HCT116 (cell line): ENCODE results near the gene ZNF581. TPM values are rescaled to one million over a fixed set of nuclear protein-coding genes. Genes with fewer than 3 reads are reported as not detected.

Source experiments
- ATAC-seq: fragments of 200-7000 bp; cut with Tn5 transposase; 2 replicates; pipeline ENCODE4 v1.9.1; 2020; ENCODE audit warnings: mild to moderate bottlenecking, moderate library complexity
- BruUV-seq: library from RNA; stranded (reverse); fragments of 400-500 nt; replicated peaks from 2 replicates; lab custom pipeline; 2021; lab: Mats Ljungman, UMichigan
- CTCF ChIA-PET: fragments of 300-600 bp; sonication (Branson Sonifier 250); formaldehyde crosslinking; loops from one replicate; lab custom pipeline; 2021; ENCODE audit warnings: antibody characterized with exemption; lab: Charles Lee
- POLR2A ChIA-PET: fragments of 300-600, 350-600 bp; sonication (Branson Sonifier 250); formaldehyde crosslinking; loops from one replicate; lab custom pipeline; 2021; ENCODE audit warnings: antibody characterized with exemption; lab: Charles Lee
- RAD21 ChIA-PET, 2 experiments: fragments of 300-600 bp; sonication (Branson Sonifier 250); formaldehyde crosslinking; loops; one replicate each; lab custom pipeline; 2023; ENCODE audit warnings: low total read pairs in 2 of 2; ENCODE audit not compliant: uncharacterized antibody in 2 of 2, unreplicated experiment in 2 of 2, low non-redundant PET in 1 of 2; lab: Charles Lee
- DNase-seq: peaks from one replicate; pipeline ENCODE4 v3.0.0-alpha.2; 2010; ENCODE audit warnings: low read depth, low spot score
- H2AFZ ChIP-seq: fragments of 200-600 bp; shearing (Covaris generic), sonication (generic); 2 replicates; pipeline ENCODE4 v1.6.1; 2017; ENCODE audit warnings: low read depth, mixed run types, mixed read lengths, antibody characterized with exemption, low read length; ENCODE audit not compliant: poor library complexity, severe bottlenecking
- H3K27ac ChIP-seq: 2 replicates; pipeline ENCODE4 v1.5.1; 2012; ENCODE audit warnings: low read depth, low read length
- H3K27me3 ChIP-seq: fragments of 200-600 bp; sonication (generic); 2 replicates; pipeline ENCODE4 v1.6.1; 2016; ENCODE audit warnings: mixed run types, low read length, mixed read lengths; ENCODE audit not compliant: insufficient read depth
- H3K36me3 ChIP-seq, 2 experiments: fragments of 200-500 bp in 1 of 2; fragments of 200-600 bp in 1 of 2; sonication (Bioruptor generic) in 1 of 2; sonication (generic) in 1 of 2; 2 replicates each; pipeline versions ENCODE4 v1.5.1 to v1.6.1; 2014 to 2016; ENCODE audit warnings: low read length in 2 of 2, inconsistent platforms in 1 of 2, mixed read lengths in 1 of 2, mixed run types in 1 of 2; ENCODE audit not compliant: insufficient read depth in 2 of 2, control insufficient read depth in 1 of 2
- H3K4me1 ChIP-seq, 2 experiments: fragments of 200-600 bp in 1 of 2; sonication (generic) in 1 of 2; 2 replicates each; pipeline versions ENCODE4 v1.5.1 to v1.6.1; 2012 to 2017; ENCODE audit warnings: low read length in 2 of 2, inconsistent platforms in 1 of 2, mild to moderate bottlenecking in 1 of 2, mixed read lengths in 1 of 2, mixed run types in 1 of 2, moderate library complexity in 1 of 2; ENCODE audit not compliant: insufficient read depth in 2 of 2, control insufficient read depth in 1 of 2
- H3K4me2 ChIP-seq: fragments of 200-600 bp; sonication (generic); 2 replicates; pipeline ENCODE4 v1.6.1; 2017; ENCODE audit warnings: mixed run types, low read length, mixed read lengths
- H3K4me3 ChIP-seq, 2 experiments: fragments of 200-600 bp in 1 of 2; sonication (generic) in 1 of 2; replicated peaks in 1 of 2; 2 replicates each; pipeline ENCODE4 v1.5.1; 2011 to 2016; ENCODE audit warnings: low read length in 2 of 2, control low read depth in 1 of 2, low read depth in 1 of 2, mild to moderate bottlenecking in 1 of 2, mixed read lengths in 1 of 2, mixed run types in 1 of 2
- H3K79me2 ChIP-seq: fragments of 200-600 bp; sonication (generic); 2 replicates; pipeline ENCODE4 v1.6.1; 2017; ENCODE audit warnings: mild to moderate bottlenecking, mixed run types, low read length, moderate library complexity, mixed read lengths; ENCODE audit not compliant: insufficient read depth
- H3K9ac ChIP-seq: fragments of 200-600 bp; sonication (generic); 2 replicates; pipeline ENCODE4 v1.6.1; 2016; ENCODE audit warnings: low read length, mixed read lengths
- H3K9me2 ChIP-seq: fragments of 200-600 bp; sonication (generic), shearing (Covaris generic); 2 replicates; pipeline ENCODE4 v1.6.1; 2017; ENCODE audit warnings: mixed run types, mild to moderate bottlenecking, moderate library complexity; ENCODE audit not compliant: insufficient read depth
- H3K9me3 ChIP-seq, 2 experiments: fragments of 200-500 bp in 1 of 2; fragments of 200-600 bp in 1 of 2; sonication (Bioruptor generic) in 1 of 2; sonication (generic) in 1 of 2; 2 replicates each; pipeline ENCODE4 v1.6.1; 2014 to 2017; ENCODE audit warnings: low read length in 2 of 2, mixed read lengths in 2 of 2, inconsistent platforms in 1 of 2, low read depth in 1 of 2, mild to moderate bottlenecking in 1 of 2, mixed run types in 1 of 2, moderate library complexity in 1 of 2; ENCODE audit not compliant: control insufficient read depth in 1 of 2, insufficient read depth in 1 of 2
- H4K20me1 ChIP-seq: fragments of 200-600 bp; sonication (generic), shearing (Covaris generic); 2 replicates; pipeline ENCODE4 v1.6.1; 2017; ENCODE audit warnings: mixed run types, mild to moderate bottlenecking, moderate library complexity; ENCODE audit not compliant: insufficient read depth
- CEBPB ChIP-seq: IDR thresholded peaks from 2 replicates; pipeline ENCODE4 v1.6.1; 2012; ENCODE audit warnings: low read depth
- SRF ChIP-seq: IDR thresholded peaks from 2 replicates; pipeline ENCODE4 v1.6.1; 2012; ENCODE audit warnings: low read depth
- ZFX ChIP-seq: fragments of 450-650 bp; IDR thresholded peaks from 2 replicates; pipeline ENCODE4 v1.6.1; 2017
- ZNF274 ChIP-seq: fragments of 200-500 bp; sonication (Bioruptor generic); IDR thresholded peaks from 2 replicates; pipeline ENCODE4 v1.6.1; 2014; ENCODE audit warnings: mild to moderate bottlenecking, low read depth, low read length, inconsistent platforms
- intact Hi-C: fragments of 100-400 bp; cut with micrococcal nuclease; formaldehyde crosslinking; loops from 2 replicates; pipeline ENCODE4 v1.10.0; 2022
- total RNA-seq: library from RNA; stranded (reverse); gene quantifications from one replicate; pipeline ENCODE4 v1.2.1, GENCODE V29; 2021; ENCODE audit not compliant: unreplicated experiment
- TF ChIP-seq, protein P1 (sequence below): IDR thresholded peaks from 2 replicates; pipeline ENCODE4 v1.6.1; 2012; ENCODE audit warnings: low read depth

Gene ZNF581
- total RNA-seq, 1 experiment from 2014 or later: 44.4 TPM

- TF ChIP-seq, protein P1, sequence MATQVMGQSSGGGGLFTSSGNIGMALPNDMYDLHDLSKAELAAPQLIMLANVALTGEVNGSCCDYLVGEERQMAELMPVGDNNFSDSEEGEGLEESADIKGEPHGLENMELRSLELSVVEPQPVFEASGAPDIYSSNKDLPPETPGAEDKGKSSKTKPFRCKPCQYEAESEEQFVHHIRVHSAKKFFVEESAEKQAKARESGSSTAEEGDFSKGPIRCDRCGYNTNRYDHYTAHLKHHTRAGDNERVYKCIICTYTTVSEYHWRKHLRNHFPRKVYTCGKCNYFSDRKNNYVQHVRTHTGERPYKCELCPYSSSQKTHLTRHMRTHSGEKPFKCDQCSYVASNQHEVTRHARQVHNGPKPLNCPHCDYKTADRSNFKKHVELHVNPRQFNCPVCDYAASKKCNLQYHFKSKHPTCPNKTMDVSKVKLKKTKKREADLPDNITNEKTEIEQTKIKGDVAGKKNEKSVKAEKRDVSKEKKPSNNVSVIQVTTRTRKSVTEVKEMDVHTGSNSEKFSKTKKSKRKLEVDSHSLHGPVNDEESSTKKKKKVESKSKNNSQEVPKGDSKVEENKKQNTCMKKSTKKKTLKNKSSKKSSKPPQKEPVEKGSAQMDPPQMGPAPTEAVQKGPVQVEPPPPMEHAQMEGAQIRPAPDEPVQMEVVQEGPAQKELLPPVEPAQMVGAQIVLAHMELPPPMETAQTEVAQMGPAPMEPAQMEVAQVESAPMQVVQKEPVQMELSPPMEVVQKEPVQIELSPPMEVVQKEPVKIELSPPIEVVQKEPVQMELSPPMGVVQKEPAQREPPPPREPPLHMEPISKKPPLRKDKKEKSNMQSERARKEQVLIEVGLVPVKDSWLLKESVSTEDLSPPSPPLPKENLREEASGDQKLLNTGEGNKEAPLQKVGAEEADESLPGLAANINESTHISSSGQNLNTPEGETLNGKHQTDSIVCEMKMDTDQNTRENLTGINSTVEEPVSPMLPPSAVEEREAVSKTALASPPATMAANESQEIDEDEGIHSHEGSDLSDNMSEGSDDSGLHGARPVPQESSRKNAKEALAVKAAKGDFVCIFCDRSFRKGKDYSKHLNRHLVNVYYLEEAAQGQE: no peak
- TF ChIP-seq CEBPB: no peak
Measured at GRCh38 chr19:55603115-55603514, 40.3 kb upstream of the ZNF581 start (continued).

GRCh38 chr19:55603581-55604292 is 39.7 kb upstream of the ZNF581 start:
- ChIA-PET RAD21 (interaction anchor here in 1 of 2 experiments (1.1 kb wide), 1 partner anchor 16 kb away, joined by 3 read pairs; no protein-coding TSS in a partner anchor), CTCF (interaction anchor here (1.1 to 1.3 kb wide), 3 partner anchors 21 to 136 kb away, joined by 3 to 5 read pairs (median 4); partner anchors contain the start of gene ZNF784), POLR2A (interaction anchor here (1.1 to 1.6 kb wide), 4 partner anchors 21 to 196 kb away, joined by 4 to 10 read pairs (median 5); partner anchors contain the start of genes UBE2S, ZNF628 and ZNF784)
- no peaks in the 10 kb centered on the region for H4K20me1 ChIP-seq
- peak overlapping the region; percentile 86 for H3K4me2 ChIP-seq
- no peaks in the 10 kb centered on the region for H3K9me2 ChIP-seq
- intact Hi-C loops: no loop called here
- H3K4me1 ChIP-seq: peaks cover 26 to 46% of the 10 kb centered on the region in 2 experiments
- H3K9ac ChIP-seq: peak overlapping the region; percentile 92; the same call in 1 of the 2 replicates
- peaks cover 32% of the 10 kb centered on the region for H3K79me2 ChIP-seq
- no peaks in the 10 kb centered on the region for H3K9me3 ChIP-seq
- H2AFZ ChIP-seq: no peak overlapping the region
- ATAC-seq: no peak
- no peak overlapping the region; a peak in 1 of 4 replicates for H3K4me3 ChIP-seq
- H3K27me3 ChIP-seq: no peaks in the 10 kb centered on the region
- peaks cover 4 to 9% of the 10 kb centered on the region in 2 experiments; a peak in 2 of 4 replicates for H3K36me3 ChIP-seq
- DNase-seq: no peak
- H3K27ac ChIP-seq: peak overlapping the region; percentile 98
- no TSS peak for BruUV-seq
- TF ChIP-seq SRF (no peak), ZFX (no peak), ZNF274 (no peak)
- TF ChIP-seq, all 23 proteins: peak for 0
